HCT116 (cell line): ENCODE measurements around the gene TACR2. TPM values are rescaled to one million over a fixed set of nuclear protein-coding genes. Genes with fewer than 3 reads are reported as not detected.

Experiments
- ATAC-seq: fragments of 200-7000 bp; cut with Tn5 transposase; 2 replicates; pipeline ENCODE4 v1.9.1; 2020; ENCODE audit warnings: mild to moderate bottlenecking, moderate library complexity
- BruUV-seq: library from RNA; stranded (reverse); fragments of 400-500 nt; replicated peaks from 2 replicates; lab custom pipeline; 2021; lab: Mats Ljungman, UMichigan
- CTCF ChIA-PET: fragments of 300-600 bp; sonication (Branson Sonifier 250); formaldehyde crosslinking; loops from one replicate; lab custom pipeline; 2021; ENCODE audit warnings: antibody characterized with exemption; lab: Charles Lee
- POLR2A ChIA-PET: fragments of 300-600, 350-600 bp; sonication (Branson Sonifier 250); formaldehyde crosslinking; loops from one replicate; lab custom pipeline; 2021; ENCODE audit warnings: antibody characterized with exemption; lab: Charles Lee
- RAD21 ChIA-PET, 2 experiments: fragments of 300-600 bp; sonication (Branson Sonifier 250); formaldehyde crosslinking; loops; one replicate each; lab custom pipeline; 2023; ENCODE audit warnings: low total read pairs in 2 of 2; ENCODE audit not compliant: uncharacterized antibody in 2 of 2, unreplicated experiment in 2 of 2, low non-redundant PET in 1 of 2; lab: Charles Lee
- DNase-seq: peaks from one replicate; pipeline ENCODE4 v3.0.0-alpha.2; 2010; ENCODE audit warnings: low read depth, low spot score
- H2AFZ ChIP-seq: fragments of 200-600 bp; shearing (Covaris generic), sonication (generic); 2 replicates; pipeline ENCODE4 v1.6.1; 2017; ENCODE audit warnings: low read depth, mixed run types, mixed read lengths, antibody characterized with exemption, low read length; ENCODE audit not compliant: poor library complexity, severe bottlenecking
- H3K27ac ChIP-seq: 2 replicates; pipeline ENCODE4 v1.5.1; 2012; ENCODE audit warnings: low read depth, low read length
- H3K27me3 ChIP-seq: fragments of 200-600 bp; sonication (generic); 2 replicates; pipeline ENCODE4 v1.6.1; 2016; ENCODE audit warnings: mixed run types, low read length, mixed read lengths; ENCODE audit not compliant: insufficient read depth
- H3K36me3 ChIP-seq, 2 experiments: fragments of 200-500 bp in 1 of 2; fragments of 200-600 bp in 1 of 2; sonication (Bioruptor generic) in 1 of 2; sonication (generic) in 1 of 2; 2 replicates each; pipeline versions ENCODE4 v1.5.1 to v1.6.1; 2014 to 2016; ENCODE audit warnings: low read length in 2 of 2, inconsistent platforms in 1 of 2, mixed read lengths in 1 of 2, mixed run types in 1 of 2; ENCODE audit not compliant: insufficient read depth in 2 of 2, control insufficient read depth in 1 of 2
- H3K4me1 ChIP-seq, 2 experiments: fragments of 200-600 bp in 1 of 2; sonication (generic) in 1 of 2; 2 replicates each; pipeline versions ENCODE4 v1.5.1 to v1.6.1; 2012 to 2017; ENCODE audit warnings: low read length in 2 of 2, inconsistent platforms in 1 of 2, mild to moderate bottlenecking in 1 of 2, mixed read lengths in 1 of 2, mixed run types in 1 of 2, moderate library complexity in 1 of 2; ENCODE audit not compliant: insufficient read depth in 2 of 2, control insufficient read depth in 1 of 2
- H3K4me2 ChIP-seq: fragments of 200-600 bp; sonication (generic); 2 replicates; pipeline ENCODE4 v1.6.1; 2017; ENCODE audit warnings: mixed run types, low read length, mixed read lengths
- H3K4me3 ChIP-seq, 2 experiments: fragments of 200-600 bp in 1 of 2; sonication (generic) in 1 of 2; replicated peaks in 1 of 2; 2 replicates each; pipeline ENCODE4 v1.5.1; 2011 to 2016; ENCODE audit warnings: low read length in 2 of 2, control low read depth in 1 of 2, low read depth in 1 of 2, mild to moderate bottlenecking in 1 of 2, mixed read lengths in 1 of 2, mixed run types in 1 of 2
- H3K79me2 ChIP-seq: fragments of 200-600 bp; sonication (generic); 2 replicates; pipeline ENCODE4 v1.6.1; 2017; ENCODE audit warnings: mild to moderate bottlenecking, mixed run types, low read length, moderate library complexity, mixed read lengths; ENCODE audit not compliant: insufficient read depth
- H3K9ac ChIP-seq: fragments of 200-600 bp; sonication (generic); 2 replicates; pipeline ENCODE4 v1.6.1; 2016; ENCODE audit warnings: low read length, mixed read lengths
- H3K9me2 ChIP-seq: fragments of 200-600 bp; sonication (generic), shearing (Covaris generic); 2 replicates; pipeline ENCODE4 v1.6.1; 2017; ENCODE audit warnings: mixed run types, mild to moderate bottlenecking, moderate library complexity; ENCODE audit not compliant: insufficient read depth
- H3K9me3 ChIP-seq, 2 experiments: fragments of 200-500 bp in 1 of 2; fragments of 200-600 bp in 1 of 2; sonication (Bioruptor generic) in 1 of 2; sonication (generic) in 1 of 2; 2 replicates each; pipeline ENCODE4 v1.6.1; 2014 to 2017; ENCODE audit warnings: low read length in 2 of 2, mixed read lengths in 2 of 2, inconsistent platforms in 1 of 2, low read depth in 1 of 2, mild to moderate bottlenecking in 1 of 2, mixed run types in 1 of 2, moderate library complexity in 1 of 2; ENCODE audit not compliant: control insufficient read depth in 1 of 2, insufficient read depth in 1 of 2
- H4K20me1 ChIP-seq: fragments of 200-600 bp; sonication (generic), shearing (Covaris generic); 2 replicates; pipeline ENCODE4 v1.6.1; 2017; ENCODE audit warnings: mixed run types, mild to moderate bottlenecking, moderate library complexity; ENCODE audit not compliant: insufficient read depth
- CBX3 ChIP-seq: IDR thresholded peaks from 2 replicates; pipeline ENCODE4 v1.6.1; 2012; ENCODE audit warnings: low read depth
- CEBPB ChIP-seq: IDR thresholded peaks from 2 replicates; pipeline ENCODE4 v1.6.1; 2012; ENCODE audit warnings: low read depth
- EGR1 ChIP-seq: IDR thresholded peaks from 2 replicates; pipeline ENCODE4 v1.6.1; 2012; ENCODE audit warnings: low read depth
- EZH2 ChIP-seq: fragments of 200-600 bp; sonication (generic); IDR thresholded peaks from 2 replicates; pipeline ENCODE4 v1.6.1; 2017; ENCODE audit warnings: antibody characterized with exemption, mixed run types
- EZH2phosphoT487 ChIP-seq: fragments of 200-600 bp; IDR thresholded peaks from 2 replicates; pipeline ENCODE4 v1.6.1; 2018; ENCODE audit warnings: antibody characterized with exemption, borderline replicate concordance
- FOSL1 ChIP-seq: IDR thresholded peaks from 2 replicates; pipeline ENCODE4 v1.6.1; 2012; ENCODE audit warnings: low read depth
- JUND ChIP-seq: IDR thresholded peaks from 2 replicates; pipeline ENCODE4 v1.6.1; 2012
- POLR2A ChIP-seq: IDR thresholded peaks from 2 replicates; pipeline ENCODE4 v1.7.0; 2011; ENCODE audit warnings: borderline replicate concordance; ENCODE audit not compliant: insufficient read depth, insufficient read length; ENCODE audit errors: extremely low read depth
- POLR2AphosphoS5 ChIP-seq: IDR thresholded peaks from 2 replicates; pipeline ENCODE4 v1.6.1; 2011; ENCODE audit warnings: mild to moderate bottlenecking, low read depth, low read length, moderate library complexity
- RAD21 ChIP-seq: IDR thresholded peaks from 2 replicates; pipeline ENCODE4 v1.6.1; 2012; ENCODE audit warnings: low read depth, mild to moderate bottlenecking
- SRF ChIP-seq: IDR thresholded peaks from 2 replicates; pipeline ENCODE4 v1.6.1; 2012; ENCODE audit warnings: low read depth
- TCF7L2 ChIP-seq: IDR thresholded peaks from 2 replicates; pipeline ENCODE4 v1.7.0; 2011; ENCODE audit warnings: borderline replicate concordance, inconsistent platforms; ENCODE audit not compliant: insufficient read depth, insufficient read length; ENCODE audit errors: extremely low read depth
- YY1 ChIP-seq: IDR thresholded peaks from 2 replicates; pipeline ENCODE4 v1.6.1; 2011; ENCODE audit warnings: low read length, low read depth, moderate library complexity, mild to moderate bottlenecking; ENCODE audit not compliant: insufficient replicate concordance; ENCODE audit errors: extremely low read depth
- ZFX ChIP-seq: fragments of 450-650 bp; IDR thresholded peaks from 2 replicates; pipeline ENCODE4 v1.6.1; 2017
- ZNF274 ChIP-seq: fragments of 200-500 bp; sonication (Bioruptor generic); IDR thresholded peaks from 2 replicates; pipeline ENCODE4 v1.6.1; 2014; ENCODE audit warnings: mild to moderate bottlenecking, low read depth, low read length, inconsistent platforms
- intact Hi-C: fragments of 100-400 bp; cut with micrococcal nuclease; formaldehyde crosslinking; loops from 2 replicates; pipeline ENCODE4 v1.10.0; 2022
- total RNA-seq: library from RNA; stranded (reverse); gene quantifications from one replicate; pipeline ENCODE4 v1.2.1, GENCODE V29; 2021; ENCODE audit not compliant: unreplicated experiment
- TF ChIP-seq, protein P1 (sequence below), 3 experiments: fragments of 200-600 bp in 1 of 3; sonication (generic) in 1 of 3; IDR thresholded peaks in 2 of 3; conservative IDR thresholded peaks in 1 of 3; 2 replicates each; pipeline ENCODE4 v1.5.1; 2012 to 2017; ENCODE audit warnings: low read depth in 2 of 3, low read length in 2 of 3, antibody characterized with exemption in 1 of 3, borderline replicate concordance in 1 of 3, control low read depth in 1 of 3, mild to moderate bottlenecking in 1 of 3, mixed read lengths in 1 of 3, mixed run types in 1 of 3, moderate library complexity in 1 of 3; ENCODE audit not compliant: insufficient read depth in 1 of 3
- TF ChIP-seq, protein P2 (sequence below): IDR thresholded peaks from 2 replicates; pipeline ENCODE4 v1.6.1; 2012
- TF ChIP-seq, protein P3 (sequence below): IDR thresholded peaks from 2 replicates; pipeline ENCODE4 v1.6.1; 2011; ENCODE audit warnings: mild to moderate bottlenecking, low read length, moderate library complexity; ENCODE audit not compliant: insufficient replicate concordance; ENCODE audit errors: extremely low read depth
- TF ChIP-seq, protein P4 (sequence below): IDR thresholded peaks from 2 replicates; pipeline ENCODE4 v1.6.1; 2012; ENCODE audit warnings: low read depth

TACR2 gene
- total RNA-seq, 1 experiment from 2014 or later: not detected

DNA sequence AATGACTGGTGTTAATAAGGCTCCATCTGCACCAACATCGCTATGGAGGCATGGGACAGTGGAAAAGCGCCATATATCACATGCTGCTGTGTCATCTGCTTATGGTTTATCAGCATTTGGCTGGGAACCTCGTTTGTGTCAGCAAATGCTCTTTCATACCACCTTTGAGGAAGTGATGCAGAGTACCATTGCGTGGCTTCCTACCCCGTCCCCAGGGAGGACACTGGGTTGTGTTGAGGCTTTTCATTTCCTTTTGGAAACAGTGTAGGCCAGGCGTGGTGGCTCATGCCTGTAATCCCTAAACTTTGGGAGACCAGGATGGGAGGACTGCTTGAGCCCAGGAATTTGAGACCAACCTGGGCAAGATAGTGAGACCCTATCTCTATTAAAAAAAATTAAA lies 6.8 kb downstream of the TACR2 start:
- H2AFZ ChIP-seq: no peak overlapping the region
- RAD21 ChIA-PET: no interaction called here
- H3K4me1 ChIP-seq: peaks cover 9 to 21% of the 10 kb centered on the region in 2 experiments
- CTCF ChIA-PET: no interaction called here
- POLR2A ChIA-PET: interaction anchor here (0.6 kb wide), 1 partner anchor 12 kb away, joined by 4 read pairs; no protein-coding TSS in a partner anchor
- no peaks in the 10 kb centered on the region for H3K36me3 ChIP-seq
- TF ChIP-seq SRF (no peak), POLR2A (no peak), EGR1 (no peak), FOSL1 (no peak), ZFX (no peak), YY1 (no peak), POLR2AphosphoS5 (no peak), CBX3 (no peak), EZH2 (no peak), JUND (no peak), TCF7L2 (no peak), EZH2phosphoT487 (no peak), RAD21 (no peak), CEBPB (no peak), ZNF274 (no peak)
- TF ChIP-seq, protein P1, sequence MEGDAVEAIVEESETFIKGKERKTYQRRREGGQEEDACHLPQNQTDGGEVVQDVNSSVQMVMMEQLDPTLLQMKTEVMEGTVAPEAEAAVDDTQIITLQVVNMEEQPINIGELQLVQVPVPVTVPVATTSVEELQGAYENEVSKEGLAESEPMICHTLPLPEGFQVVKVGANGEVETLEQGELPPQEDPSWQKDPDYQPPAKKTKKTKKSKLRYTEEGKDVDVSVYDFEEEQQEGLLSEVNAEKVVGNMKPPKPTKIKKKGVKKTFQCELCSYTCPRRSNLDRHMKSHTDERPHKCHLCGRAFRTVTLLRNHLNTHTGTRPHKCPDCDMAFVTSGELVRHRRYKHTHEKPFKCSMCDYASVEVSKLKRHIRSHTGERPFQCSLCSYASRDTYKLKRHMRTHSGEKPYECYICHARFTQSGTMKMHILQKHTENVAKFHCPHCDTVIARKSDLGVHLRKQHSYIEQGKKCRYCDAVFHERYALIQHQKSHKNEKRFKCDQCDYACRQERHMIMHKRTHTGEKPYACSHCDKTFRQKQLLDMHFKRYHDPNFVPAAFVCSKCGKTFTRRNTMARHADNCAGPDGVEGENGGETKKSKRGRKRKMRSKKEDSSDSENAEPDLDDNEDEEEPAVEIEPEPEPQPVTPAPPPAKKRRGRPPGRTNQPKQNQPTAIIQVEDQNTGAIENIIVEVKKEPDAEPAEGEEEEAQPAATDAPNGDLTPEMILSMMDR (IDR thresholded peaks at IDR 0.05 in 2 of 3, conservative IDR thresholded peaks at IDR 0.05 in 1 of 3; ENCODE audit: borderline replicate concordance in 1 of 3, insufficient read depth in 1 of 3, low read depth in 2 of 3, low read length in 2 of 3): no peak
- TF ChIP-seq, protein P2, sequence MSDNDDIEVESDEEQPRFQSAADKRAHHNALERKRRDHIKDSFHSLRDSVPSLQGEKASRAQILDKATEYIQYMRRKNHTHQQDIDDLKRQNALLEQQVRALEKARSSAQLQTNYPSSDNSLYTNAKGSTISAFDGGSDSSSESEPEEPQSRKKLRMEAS: no peak
- TF ChIP-seq, protein P3, sequence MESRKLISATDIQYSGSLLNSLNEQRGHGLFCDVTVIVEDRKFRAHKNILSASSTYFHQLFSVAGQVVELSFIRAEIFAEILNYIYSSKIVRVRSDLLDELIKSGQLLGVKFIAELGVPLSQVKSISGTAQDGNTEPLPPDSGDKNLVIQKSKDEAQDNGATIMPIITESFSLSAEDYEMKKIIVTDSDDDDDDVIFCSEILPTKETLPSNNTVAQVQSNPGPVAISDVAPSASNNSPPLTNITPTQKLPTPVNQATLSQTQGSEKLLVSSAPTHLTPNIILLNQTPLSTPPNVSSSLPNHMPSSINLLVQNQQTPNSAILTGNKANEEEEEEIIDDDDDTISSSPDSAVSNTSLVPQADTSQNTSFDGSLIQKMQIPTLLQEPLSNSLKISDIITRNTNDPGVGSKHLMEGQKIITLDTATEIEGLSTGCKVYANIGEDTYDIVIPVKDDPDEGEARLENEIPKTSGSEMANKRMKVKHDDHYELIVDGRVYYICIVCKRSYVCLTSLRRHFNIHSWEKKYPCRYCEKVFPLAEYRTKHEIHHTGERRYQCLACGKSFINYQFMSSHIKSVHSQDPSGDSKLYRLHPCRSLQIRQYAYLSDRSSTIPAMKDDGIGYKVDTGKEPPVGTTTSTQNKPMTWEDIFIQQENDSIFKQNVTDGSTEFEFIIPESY: no peak
- TF ChIP-seq, protein P4, sequence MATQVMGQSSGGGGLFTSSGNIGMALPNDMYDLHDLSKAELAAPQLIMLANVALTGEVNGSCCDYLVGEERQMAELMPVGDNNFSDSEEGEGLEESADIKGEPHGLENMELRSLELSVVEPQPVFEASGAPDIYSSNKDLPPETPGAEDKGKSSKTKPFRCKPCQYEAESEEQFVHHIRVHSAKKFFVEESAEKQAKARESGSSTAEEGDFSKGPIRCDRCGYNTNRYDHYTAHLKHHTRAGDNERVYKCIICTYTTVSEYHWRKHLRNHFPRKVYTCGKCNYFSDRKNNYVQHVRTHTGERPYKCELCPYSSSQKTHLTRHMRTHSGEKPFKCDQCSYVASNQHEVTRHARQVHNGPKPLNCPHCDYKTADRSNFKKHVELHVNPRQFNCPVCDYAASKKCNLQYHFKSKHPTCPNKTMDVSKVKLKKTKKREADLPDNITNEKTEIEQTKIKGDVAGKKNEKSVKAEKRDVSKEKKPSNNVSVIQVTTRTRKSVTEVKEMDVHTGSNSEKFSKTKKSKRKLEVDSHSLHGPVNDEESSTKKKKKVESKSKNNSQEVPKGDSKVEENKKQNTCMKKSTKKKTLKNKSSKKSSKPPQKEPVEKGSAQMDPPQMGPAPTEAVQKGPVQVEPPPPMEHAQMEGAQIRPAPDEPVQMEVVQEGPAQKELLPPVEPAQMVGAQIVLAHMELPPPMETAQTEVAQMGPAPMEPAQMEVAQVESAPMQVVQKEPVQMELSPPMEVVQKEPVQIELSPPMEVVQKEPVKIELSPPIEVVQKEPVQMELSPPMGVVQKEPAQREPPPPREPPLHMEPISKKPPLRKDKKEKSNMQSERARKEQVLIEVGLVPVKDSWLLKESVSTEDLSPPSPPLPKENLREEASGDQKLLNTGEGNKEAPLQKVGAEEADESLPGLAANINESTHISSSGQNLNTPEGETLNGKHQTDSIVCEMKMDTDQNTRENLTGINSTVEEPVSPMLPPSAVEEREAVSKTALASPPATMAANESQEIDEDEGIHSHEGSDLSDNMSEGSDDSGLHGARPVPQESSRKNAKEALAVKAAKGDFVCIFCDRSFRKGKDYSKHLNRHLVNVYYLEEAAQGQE: no peak
- TF ChIP-seq, all 23 proteins: peak for 0
- Histone ChIP-seq H3K9me2 (no peaks in the 10 kb centered on the region), H3K79me2 (no peaks in the 10 kb centered on the region), H3K9me3 (no peaks in the 10 kb centered on the region), H3K27me3 (no peaks in the 10 kb centered on the region), H3K4me3 (no peak overlapping the region), H3K27ac (no peak overlapping the region), H3K4me2 (no peak overlapping the region), H3K9ac (no peak overlapping the region), H4K20me1 (no peaks in the 10 kb centered on the region)
- DNase-seq (no peak), ATAC-seq (no peak)
- no TSS peak for BruUV-seq
- intact Hi-C loops: loop anchor here (2.0 kb wide), 1 partner anchor 229 kb away; no protein-coding TSS in a partner anchor
